Testis (tissue), 2 donors: ENCODE data around the gene C6orf15.

Experiments used
- POLR2A ChIP-seq: fragments of 450-650 bp; IDR thresholded peaks from one replicate; pipeline ENCODE4 v1.6.1; 2017; ENCODE audit warnings: antibody characterized with exemption, mild to moderate bottlenecking, moderate library complexity
- TF ChIP-seq, protein P1 (sequence below), 3 experiments: fragments of 450-650 bp in 2 of 3; fragments of 200-600 bp in 1 of 3; sonication (generic) in 1 of 3; IDR thresholded peaks; one replicate each; pipeline ENCODE4 v1.5.1; 2016 to 2019; ENCODE audit warnings: antibody characterized with exemption in 3 of 3, mild to moderate bottlenecking in 2 of 3, moderate library complexity in 1 of 3

DNA sequence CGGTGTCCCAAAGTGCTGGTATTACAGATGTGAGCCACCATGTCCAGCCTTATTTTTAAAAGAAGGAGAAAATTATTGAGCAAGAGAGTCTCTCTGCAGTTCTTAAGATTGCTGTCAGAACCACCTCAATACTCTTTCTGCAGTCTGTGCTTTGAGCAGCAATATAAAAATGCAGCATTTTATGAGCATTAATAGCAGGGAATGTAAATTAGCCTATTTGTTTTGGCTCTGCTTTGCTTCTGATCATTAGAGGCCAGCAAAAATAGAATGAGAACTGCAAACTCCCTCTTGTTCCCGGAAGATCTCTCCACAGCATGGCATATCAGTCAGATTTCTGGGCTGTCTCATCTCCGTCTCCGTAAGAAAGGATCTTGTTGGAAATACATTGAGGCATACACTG lies 35.8 kb downstream of the C6orf15 start:
- no peak for TF ChIP-seq POLR2A
- TF ChIP-seq, protein P1, sequence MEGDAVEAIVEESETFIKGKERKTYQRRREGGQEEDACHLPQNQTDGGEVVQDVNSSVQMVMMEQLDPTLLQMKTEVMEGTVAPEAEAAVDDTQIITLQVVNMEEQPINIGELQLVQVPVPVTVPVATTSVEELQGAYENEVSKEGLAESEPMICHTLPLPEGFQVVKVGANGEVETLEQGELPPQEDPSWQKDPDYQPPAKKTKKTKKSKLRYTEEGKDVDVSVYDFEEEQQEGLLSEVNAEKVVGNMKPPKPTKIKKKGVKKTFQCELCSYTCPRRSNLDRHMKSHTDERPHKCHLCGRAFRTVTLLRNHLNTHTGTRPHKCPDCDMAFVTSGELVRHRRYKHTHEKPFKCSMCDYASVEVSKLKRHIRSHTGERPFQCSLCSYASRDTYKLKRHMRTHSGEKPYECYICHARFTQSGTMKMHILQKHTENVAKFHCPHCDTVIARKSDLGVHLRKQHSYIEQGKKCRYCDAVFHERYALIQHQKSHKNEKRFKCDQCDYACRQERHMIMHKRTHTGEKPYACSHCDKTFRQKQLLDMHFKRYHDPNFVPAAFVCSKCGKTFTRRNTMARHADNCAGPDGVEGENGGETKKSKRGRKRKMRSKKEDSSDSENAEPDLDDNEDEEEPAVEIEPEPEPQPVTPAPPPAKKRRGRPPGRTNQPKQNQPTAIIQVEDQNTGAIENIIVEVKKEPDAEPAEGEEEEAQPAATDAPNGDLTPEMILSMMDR (IDR thresholded peaks at IDR 0.05): no peak
